Breast epithelium (tissue), 3 donors: ENCODE results near the gene CA10.

Experiments used
- POLR2A ChIP-seq: fragments of 450-650 bp; IDR thresholded peaks from one replicate; pipeline ENCODE4 v1.6.1; 2016; ENCODE audit warnings: antibody characterized with exemption, mild to moderate bottlenecking, moderate library complexity
- TF ChIP-seq, protein P1 (sequence below), 3 donors: fragments of 450-650 bp; IDR thresholded peaks; one replicate each; pipeline ENCODE4 v1.5.1; 2016 to 2017; ENCODE audit warnings: antibody characterized with exemption in 3 of 3, mild to moderate bottlenecking in 3 of 3, moderate library complexity in 3 of 3

- TF ChIP-seq, protein P1, sequence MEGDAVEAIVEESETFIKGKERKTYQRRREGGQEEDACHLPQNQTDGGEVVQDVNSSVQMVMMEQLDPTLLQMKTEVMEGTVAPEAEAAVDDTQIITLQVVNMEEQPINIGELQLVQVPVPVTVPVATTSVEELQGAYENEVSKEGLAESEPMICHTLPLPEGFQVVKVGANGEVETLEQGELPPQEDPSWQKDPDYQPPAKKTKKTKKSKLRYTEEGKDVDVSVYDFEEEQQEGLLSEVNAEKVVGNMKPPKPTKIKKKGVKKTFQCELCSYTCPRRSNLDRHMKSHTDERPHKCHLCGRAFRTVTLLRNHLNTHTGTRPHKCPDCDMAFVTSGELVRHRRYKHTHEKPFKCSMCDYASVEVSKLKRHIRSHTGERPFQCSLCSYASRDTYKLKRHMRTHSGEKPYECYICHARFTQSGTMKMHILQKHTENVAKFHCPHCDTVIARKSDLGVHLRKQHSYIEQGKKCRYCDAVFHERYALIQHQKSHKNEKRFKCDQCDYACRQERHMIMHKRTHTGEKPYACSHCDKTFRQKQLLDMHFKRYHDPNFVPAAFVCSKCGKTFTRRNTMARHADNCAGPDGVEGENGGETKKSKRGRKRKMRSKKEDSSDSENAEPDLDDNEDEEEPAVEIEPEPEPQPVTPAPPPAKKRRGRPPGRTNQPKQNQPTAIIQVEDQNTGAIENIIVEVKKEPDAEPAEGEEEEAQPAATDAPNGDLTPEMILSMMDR (IDR thresholded peaks at IDR 0.05) = no peak
- TF ChIP-seq POLR2A = no peak
Observed at GRCh38 chr17:52124993-52125392, 33.5 kb downstream of the CA10 start.
